ENCODE data around the gene SUSD4. TPM values are rescaled to one million over a fixed set of nuclear protein-coding genes. Genes with fewer than 3 reads are reported as not detected.

The SUSD4 gene
- total and polyA plus RNA-seq, 9 of the 15 experiments (the other 6 are each of a cell fraction or from before 2014, with no cell fraction given) = 0.06 to 1.7 (median 0.09) TPM; not detected in 4

DNA sequence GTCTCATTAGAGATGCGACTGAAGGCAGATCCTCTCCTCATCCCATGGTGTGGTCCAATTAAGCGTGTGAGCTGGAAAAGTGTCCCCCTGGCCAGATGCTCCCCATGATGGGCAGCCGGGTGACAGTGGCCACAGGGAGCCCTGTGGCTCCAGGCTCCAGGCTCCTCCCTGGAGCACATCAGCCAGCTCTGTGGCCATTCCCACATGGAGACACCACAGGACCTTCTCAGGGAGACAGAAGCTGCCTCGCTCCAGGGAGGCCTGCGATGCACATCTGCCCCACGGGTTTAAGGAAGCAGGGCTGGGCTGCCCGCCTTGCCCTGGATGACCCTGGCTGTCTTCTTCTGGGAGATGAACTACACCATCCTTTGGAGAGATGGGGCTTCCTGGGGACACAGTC is 121.0 kb downstream of the SUSD4 start (continued):
- TF ChIP-seq, protein P1, sequence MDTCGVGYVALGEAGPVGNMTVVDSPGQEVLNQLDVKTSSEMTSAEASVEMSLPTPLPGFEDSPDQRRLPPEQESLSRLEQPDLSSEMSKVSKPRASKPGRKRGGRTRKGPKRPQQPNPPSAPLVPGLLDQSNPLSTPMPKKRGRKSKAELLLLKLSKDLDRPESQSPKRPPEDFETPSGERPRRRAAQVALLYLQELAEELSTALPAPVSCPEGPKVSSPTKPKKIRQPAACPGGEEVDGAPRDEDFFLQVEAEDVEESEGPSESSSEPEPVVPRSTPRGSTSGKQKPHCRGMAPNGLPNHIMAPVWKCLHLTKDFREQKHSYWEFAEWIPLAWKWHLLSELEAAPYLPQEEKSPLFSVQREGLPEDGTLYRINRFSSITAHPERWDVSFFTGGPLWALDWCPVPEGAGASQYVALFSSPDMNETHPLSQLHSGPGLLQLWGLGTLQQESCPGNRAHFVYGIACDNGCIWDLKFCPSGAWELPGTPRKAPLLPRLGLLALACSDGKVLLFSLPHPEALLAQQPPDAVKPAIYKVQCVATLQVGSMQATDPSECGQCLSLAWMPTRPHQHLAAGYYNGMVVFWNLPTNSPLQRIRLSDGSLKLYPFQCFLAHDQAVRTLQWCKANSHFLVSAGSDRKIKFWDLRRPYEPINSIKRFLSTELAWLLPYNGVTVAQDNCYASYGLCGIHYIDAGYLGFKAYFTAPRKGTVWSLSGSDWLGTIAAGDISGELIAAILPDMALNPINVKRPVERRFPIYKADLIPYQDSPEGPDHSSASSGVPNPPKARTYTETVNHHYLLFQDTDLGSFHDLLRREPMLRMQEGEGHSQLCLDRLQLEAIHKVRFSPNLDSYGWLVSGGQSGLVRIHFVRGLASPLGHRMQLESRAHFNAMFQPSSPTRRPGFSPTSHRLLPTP (IDR thresholded peaks at IDR 0.05; ENCODE audit: borderline replicate concordance, extremely low read depth, insufficient read length) = no peak
- no peak for TF ChIP-seq ILF3 (IDR thresholded peaks at IDR 0.05; ENCODE audit: borderline replicate concordance)
- no peak for TF ChIP-seq CREB1 (IDR thresholded peaks at IDR 0.05)
- TF ChIP-seq CREB1 (CRISPR knock-in tag; IDR thresholded peaks at IDR 0.05) = no peak
- TF ChIP-seq ELF4 (CRISPR knock-in tag; IDR thresholded peaks at IDR 0.05) = no peak
- no peak for TF ChIP-seq GATAD2A (IDR thresholded peaks at IDR 0.05)
- TF ChIP-seq, protein P2, sequence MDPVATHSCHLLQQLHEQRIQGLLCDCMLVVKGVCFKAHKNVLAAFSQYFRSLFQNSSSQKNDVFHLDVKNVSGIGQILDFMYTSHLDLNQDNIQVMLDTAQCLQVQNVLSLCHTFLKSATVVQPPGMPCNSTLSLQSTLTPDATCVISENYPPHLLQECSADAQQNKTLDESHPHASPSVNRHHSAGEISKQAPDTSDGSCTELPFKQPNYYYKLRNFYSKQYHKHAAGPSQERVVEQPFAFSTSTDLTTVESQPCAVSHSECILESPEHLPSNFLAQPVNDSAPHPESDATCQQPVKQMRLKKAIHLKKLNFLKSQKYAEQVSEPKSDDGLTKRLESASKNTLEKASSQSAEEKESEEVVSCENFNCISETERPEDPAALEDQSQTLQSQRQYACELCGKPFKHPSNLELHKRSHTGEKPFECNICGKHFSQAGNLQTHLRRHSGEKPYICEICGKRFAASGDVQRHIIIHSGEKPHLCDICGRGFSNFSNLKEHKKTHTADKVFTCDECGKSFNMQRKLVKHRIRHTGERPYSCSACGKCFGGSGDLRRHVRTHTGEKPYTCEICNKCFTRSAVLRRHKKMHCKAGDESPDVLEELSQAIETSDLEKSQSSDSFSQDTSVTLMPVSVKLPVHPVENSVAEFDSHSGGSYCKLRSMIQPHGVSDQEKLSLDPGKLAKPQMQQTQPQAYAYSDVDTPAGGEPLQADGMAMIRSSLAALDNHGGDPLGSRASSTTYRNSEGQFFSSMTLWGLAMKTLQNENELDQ (CRISPR knock-in tag; IDR thresholded peaks at IDR 0.05; ENCODE audit: borderline replicate concordance) = no peak
- no peak for TF ChIP-seq SIN3A (IDR thresholded peaks at IDR 0.05; ENCODE audit: borderline replicate concordance in 2 of 2, control insufficient read depth in 1 of 2, low read depth in 2 of 2, low read length in 2 of 2)
- TF ChIP-seq, protein P3, sequence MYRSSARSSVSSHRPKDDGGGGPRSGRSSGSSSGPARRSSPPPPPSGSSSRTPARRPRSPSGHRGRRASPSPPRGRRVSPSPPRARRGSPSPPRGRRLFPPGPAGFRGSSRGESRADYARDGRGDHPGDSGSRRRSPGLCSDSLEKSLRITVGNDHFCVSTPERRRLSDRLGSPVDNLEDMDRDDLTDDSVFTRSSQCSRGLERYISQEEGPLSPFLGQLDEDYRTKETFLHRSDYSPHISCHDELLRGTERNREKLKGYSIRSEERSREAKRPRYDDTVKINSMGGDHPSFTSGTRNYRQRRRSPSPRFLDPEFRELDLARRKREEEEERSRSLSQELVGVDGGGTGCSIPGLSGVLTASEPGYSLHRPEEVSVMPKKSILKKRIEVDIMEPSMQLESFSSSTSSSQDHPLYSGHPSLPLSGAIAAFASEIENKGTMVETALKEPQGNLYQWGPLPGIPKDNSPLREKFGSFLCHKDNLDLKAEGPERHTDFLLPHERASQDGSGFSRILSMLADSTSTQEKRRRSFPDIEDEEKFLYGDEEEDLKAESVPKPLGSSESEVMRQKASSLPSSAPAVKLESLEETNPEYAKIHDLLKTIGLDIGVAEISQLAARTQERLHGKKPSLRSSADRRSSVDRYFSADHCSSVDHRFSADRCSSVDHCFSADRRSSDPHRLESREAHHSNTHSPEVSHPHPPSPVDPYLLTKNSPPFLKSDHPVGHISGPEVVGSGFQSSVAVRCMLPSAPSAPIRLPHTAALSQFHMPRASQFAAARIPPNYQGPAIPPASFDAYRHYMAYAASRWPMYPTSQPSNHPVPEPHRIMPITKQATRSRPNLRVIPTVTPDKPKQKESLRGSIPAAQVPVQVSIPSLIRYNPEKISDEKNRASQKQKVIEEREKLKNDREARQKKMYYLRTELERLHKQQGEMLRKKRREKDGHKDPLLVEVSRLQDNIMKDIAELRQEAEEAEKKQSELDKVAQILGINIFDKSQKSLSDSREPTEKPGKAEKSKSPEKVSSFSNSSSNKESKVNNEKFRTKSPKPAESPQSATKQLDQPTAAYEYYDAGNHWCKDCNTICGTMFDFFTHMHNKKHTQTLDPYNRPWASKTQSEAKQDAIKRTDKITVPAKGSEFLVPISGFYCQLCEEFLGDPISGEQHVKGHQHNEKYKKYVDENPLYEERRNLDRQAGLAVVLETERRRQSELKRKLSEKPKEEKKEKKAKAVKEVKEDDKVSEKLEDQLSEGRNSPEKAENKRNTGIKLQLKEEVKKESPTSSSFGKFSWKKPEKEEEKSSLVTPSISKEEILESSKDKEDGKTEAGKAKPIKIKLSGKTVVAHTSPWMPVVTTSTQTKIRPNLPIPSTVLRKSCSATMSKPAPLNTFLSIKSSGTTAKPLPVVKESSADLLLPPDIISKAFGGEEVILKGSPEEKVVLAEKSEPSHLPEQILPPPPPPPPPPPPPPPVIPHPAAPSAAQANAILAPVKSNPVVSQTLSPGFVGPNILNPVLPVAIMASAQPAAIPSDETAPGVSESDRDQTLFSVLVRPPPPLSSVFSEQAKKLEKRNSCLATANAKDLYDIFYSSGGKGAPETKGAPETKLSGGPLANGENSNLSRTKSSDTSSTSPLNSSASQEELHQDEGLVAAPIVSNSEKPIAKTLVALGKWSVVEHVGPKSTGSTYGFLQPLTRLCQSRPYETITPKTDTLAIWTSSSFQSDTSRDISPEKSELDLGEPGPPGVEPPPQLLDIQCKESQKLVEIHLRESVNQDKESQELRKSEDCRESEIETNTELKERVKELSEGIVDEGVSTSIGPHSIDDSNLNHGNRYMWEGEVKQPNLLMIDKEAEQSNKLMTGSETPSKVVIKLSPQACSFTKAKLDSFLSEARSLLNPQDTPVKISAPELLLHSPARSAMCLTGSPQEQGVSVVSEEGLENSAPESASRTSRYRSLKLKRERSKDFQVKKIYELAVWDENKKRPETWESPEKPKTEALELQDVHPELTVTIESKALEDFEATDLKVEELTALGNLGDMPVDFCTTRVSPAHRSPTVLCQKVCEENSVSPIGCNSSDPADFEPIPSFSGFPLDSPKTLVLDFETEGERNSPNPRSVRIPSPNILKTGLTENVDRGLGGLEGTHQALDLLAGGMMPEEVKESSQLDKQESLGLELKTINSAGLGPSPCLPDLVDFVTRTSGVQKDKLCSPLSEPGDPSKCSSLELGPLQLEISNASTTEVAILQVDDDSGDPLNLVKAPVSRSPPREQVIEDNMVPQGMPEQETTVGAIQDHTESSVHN (IDR thresholded peaks at IDR 0.05; ENCODE audit: borderline replicate concordance in 1 of 2, low read depth in 1 of 2) = no peak

Data from K562 (cell line).